OCI-LY1 (cell line): ENCODE results near the gene TPH2.

Source experiments
- CTCF ChIP-seq: fragments of 200-600 bp; sonication (generic), shearing (Covaris generic); IDR thresholded peaks from 2 replicates; pipeline ENCODE4 v1.5.1; 2017; ENCODE audit warnings: mild to moderate bottlenecking, antibody characterized with exemption, low read length, moderate library complexity, mixed read lengths
- EZH2 ChIP-seq: fragments of 200-600 bp; sonication (generic), shearing (Covaris generic); IDR thresholded peaks from 2 replicates; pipeline ENCODE4 v1.8.0; 2017; ENCODE audit warnings: borderline replicate concordance, mixed run types, mild to moderate bottlenecking, antibody characterized with exemption, low read length, moderate library complexity, mixed read lengths

GRCh38 chr12:72000969-72001648 is 62.5 kb downstream of the TPH2 start:
- no peak for TF ChIP-seq CTCF
- no peak for TF ChIP-seq EZH2
